HG02938 (cell line): ENCODE results near the gene MMADHC.

Experiments
- ATAC-seq: cut with Tn5 transposase; IDR thresholded peaks from one replicate; pipeline ENCODE4 v1.9.1; 2021; ENCODE audit warnings: mild to moderate bottlenecking, moderate library complexity; ENCODE audit not compliant: unreplicated experiment

The MMADHC gene

DNA sequence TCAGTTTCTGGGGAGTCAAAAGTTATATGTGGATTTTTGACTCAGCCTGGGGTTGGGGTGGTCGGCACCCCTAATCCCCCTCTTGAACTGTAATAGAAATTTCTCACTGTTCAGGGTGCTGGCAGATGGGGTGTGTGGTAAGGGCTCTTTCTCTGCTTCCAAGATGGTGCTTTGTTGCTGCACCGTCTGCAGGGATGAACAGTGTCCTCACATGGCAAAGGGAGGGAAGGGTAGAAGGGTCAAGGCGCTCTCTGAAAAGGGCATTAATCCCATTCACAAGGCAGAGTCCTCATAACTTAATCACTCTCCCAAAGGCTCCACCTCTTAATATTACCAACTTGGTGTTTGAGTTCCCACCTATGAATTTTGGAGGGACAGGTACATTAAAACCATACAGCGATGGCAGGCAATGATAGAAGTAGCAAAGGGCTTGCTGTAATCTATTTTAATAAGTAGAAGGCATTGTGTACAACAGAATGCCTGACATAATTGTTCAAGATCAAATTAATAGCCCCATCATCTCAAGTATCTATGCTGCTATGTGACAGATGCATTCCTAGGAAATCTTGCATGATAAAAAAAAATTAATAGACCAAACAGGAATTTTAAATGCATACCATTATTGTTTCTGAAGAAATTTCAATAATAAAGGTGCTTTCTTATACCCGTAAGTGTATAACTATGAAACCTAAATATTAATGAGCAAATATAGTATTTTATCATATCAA lies 28.1 kb downstream of the MMADHC start:
- ATAC-seq = no peak

- ATAC-seq = no peak
These were observed 31.1 kb downstream of the MMADHC start for GRCh38 chr2:149556452-149556851.

- no peak for ATAC-seq
These were observed 34.7 kb downstream of the MMADHC start for GRCh38 chr2:149552830-149553229.

DNA sequence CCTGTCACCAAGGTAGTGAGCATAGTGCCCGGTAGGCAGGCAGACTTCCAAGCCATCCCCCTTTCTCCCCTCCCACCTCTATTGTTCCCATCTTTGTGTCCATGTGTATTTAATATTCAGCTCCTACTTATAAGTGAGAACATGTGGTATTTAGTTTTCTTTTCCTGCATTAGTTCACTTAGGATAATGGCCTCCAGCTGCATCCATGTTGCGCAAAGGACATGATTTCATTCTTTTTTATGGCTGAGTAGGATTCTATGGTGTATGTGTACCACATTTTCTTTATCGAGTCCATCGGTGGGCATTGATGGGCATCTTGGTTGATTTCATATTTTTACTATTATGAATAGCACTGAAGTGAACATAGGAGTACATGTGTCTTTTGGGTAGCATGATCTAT lies 35.3 kb downstream of the MMADHC start:
- ATAC-seq = no peak

- no peak for ATAC-seq
These were observed 42.9 kb downstream of the MMADHC start for GRCh38 chr2:149544692-149545091.

GRCh38 chr2:149543845-149544244 lies 43.7 kb downstream of the MMADHC start:
- ATAC-seq = no peak

DNA sequence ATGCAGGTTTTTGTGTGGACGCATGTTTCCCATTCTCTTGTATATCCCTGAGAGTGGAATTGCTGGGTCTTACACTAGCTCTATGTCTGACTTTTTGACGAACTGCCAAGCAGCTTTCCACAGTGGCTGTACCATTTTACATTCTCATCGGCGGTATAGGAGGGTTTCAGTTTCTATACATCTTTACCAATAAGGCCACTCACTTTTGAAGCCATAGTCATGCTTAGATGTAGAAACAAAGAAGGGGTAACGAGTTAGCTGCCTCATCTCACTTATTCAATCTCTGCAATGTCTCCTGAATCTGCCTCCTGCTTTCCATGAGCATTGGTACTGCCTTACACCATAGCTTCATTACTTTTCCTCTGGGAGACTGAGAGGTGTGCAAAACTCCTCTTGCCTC lies 47.4 kb downstream of the MMADHC start:
- no peak for ATAC-seq

DNA sequence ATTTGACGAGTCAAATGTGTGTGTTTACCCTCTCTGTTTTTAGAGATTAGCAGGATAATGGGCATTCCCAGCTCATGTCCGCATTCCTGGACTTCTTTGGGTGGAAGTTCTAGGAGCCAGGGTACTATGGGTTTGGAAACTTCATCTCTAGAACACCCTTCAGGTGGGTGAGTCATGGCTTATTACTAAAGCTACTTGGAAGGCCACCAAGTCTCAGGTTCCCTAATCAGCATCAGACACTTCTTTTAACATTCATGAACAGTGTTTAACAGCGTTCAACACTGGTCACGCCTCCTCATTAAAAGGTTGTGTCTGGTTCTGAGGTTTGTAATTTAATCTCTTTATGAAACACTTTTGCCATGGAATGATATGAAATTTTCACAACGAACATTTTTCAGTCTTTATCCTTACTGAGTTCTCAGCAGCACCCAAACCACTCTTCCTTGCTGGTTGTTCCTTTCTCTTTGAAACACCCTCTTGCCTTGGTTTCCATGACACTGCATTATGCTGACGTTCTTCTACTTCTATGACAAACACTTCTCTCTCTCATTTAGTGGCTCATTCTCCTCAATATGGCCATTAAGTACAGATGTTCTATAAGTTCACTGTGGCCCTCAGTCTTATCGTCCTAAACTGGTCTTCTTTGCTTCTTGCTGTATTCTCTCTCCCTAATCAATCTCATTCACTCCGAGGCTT lies 49.3 kb downstream of the MMADHC start:
- no peak for ATAC-seq

- ATAC-seq = no peak
These were observed 50.4 kb downstream of the MMADHC start for GRCh38 chr2:149537092-149537726.

DNA sequence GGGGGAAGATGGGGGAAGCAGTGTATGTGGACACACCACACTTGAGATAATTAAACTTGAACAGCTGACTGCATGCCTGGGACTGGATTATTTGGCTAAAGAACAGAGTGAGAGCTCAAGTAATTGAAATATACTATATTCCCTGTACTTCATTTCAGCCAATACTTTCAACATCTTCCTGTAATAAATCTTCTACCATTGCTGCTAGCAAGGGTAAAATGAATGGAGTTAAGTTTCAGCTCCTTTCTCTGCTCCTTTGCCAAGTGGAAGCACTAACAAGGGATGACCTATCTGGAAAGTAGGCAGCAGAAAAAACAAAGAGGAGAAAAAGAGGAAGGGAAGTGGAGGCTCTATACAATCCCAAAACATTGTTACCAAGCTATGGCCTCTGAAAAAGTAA lies 50.9 kb downstream of the MMADHC start:
- no peak for ATAC-seq

DNA sequence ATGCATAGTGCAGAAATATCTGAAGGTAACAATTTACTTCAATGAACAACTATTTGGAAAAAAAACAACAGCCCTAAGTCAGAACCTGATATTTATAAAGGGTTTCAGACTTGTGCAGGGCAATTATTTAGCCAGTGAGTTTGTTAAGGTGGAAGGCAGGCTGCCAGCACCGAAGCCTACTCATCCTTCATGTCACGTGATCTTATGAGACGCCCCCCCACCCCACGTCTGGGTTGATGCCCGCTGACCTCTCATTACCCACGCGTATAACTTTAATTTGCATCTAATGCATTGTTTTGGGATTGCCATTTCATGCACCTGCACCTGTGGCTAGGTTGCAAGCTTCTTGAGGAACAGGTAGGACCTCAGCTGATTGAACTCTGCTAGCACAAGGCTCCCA lies 52.9 kb downstream of the MMADHC start:
- ATAC-seq = no peak

GRCh38 chr2:149528983-149529382 lies 58.6 kb downstream of the MMADHC start:
- ATAC-seq = no peak

DNA sequence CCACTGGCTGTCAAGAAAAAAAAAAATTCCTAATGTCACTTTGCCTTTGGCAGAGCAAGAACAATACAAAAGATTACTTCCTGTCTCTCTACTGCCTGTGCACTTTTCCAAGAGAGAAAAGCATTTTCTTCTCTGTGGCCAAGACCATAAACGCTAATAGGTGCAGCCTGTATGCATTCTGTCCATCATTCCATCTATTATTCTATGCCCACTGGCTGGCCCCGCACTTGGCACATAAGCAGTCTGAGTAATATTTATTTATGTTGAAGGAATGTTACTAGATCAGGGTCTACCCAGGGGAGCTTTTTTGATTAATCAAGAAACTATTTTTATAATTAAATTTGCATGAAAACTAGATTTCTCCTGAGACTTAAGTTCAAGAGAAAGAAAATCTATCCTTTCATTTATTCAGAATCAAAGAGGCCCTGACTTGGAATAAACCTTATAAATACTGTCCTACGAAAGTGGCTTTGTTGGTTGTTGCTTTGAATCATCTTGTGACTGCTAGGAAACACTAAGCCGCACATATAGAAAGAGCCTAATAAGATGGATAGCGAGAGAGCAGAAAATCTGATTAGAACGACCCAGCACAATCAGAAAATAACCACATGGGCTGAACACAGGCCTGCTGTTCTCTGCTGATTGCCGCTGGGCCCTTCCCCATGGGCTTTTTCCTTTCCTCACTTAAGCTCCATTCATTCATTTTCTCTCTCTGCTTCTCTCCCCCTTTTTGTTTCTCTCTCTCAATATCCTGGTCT lies 59.4 kb downstream of the MMADHC start:
- ATAC-seq = no peak

DNA sequence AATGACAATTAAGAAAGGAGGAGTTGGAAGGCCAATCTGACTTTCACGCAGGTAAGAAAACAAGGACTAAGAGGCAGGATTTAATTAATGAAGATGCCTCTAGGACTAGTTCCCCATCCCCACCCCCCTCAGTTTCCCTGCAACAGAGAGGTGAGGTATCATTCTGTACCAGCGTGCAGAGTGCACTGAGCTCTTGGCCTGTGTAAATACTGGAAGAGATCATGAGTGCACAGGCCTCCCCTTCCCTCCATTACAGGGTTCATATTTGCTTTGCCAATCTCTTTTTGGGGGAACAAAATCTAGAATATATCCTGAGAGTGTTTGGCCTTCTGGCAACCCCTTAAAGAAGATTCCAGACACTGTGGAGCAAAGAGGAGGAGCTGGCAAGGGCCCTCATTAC lies 60.9 kb downstream of the MMADHC start:
- ATAC-seq = no peak

DNA sequence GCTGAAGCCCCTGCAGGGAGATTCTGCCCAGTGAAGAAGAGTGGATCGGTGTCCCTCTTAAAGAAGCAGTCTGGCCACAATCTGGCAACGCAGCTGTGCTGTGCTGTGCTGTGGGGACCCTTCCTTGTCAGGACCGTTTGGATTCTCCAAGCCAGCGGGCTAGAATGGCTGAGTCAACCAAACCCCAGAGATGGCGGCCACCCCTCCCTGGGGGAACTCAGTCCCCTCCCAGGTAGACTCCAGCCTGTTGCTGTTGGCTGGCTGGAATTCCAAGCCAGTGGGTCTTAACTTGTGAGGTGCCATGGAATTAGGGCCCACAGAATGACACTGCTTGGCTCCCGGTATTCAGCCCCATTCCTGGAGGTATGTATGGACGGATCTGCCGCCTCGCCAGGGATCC lies 62.3 kb downstream of the MMADHC start:
- no peak for ATAC-seq
